Measurements from ENCODE around the gene INF2. TPM values are rescaled to one million over a fixed set of nuclear protein-coding genes. Genes with fewer than 3 reads are reported as not detected.
A peak's percentile ranks its signal among the peaks of the same experiment; 100 is the strongest.

Gene INF2
- total and polyA plus RNA-seq, 9 of the 15 experiments (the other 6 are each of a cell fraction or from before 2014, with no cell fraction given): 0.56 to 31.3 (median 7.8) TPM

DNA sequence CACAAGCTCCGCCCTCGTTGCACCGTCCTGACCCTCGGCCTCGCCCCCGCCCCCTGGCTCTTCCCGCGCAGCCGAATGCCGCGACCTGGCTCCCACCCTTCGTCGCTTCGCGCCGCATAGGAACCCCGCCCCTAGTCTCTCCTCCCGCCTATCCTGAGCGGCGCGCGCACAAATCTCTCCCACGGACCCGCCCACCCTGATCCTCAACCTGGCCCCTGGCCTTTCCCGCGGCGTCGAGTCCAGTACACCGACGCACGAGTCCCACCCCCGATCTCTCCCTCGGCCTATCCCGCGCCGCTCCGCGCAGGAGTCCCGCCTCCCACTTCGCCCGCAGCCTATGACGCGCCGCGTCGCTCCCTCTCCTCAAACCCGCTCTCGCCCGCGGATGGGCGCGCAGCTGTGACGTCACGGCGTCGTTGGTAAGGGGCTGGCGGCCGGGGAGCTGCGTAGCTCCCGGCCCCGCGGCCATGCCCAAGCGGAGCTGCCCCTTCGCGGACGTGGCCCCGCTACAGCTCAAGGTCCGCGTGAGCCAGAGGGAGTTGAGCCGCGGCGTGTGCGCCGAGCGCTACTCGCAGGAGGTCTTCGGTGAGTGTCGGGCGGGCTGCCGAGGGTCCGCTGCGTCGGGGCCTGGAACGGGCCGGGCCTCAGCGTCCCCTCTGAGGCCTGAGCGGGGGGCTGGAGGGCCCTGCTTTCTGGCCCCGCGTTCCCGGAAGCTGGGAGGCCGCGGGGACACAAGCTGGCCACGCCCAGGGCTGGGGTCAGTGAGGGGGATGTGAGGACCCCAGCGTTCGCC is 63.5 kb downstream of the INF2 start, which contains the start of gene SIVA1 (continued):
- TF ChIP-seq ZBTB7A (IDR thresholded peaks at IDR 0.05; ENCODE audit: borderline replicate concordance, control insufficient read depth, low read depth, low read length) (no peak; the same call in 1 of the 2 replicates), ZNF12 (CRISPR knock-in tag; IDR thresholded peaks at IDR 0.05) (no peak), DIDO1 (tag; IDR thresholded peaks at IDR 0.05; ENCODE audit: low read depth) (no peak), ZNF347 (CRISPR knock-in tag; IDR thresholded peaks at IDR 0.05; ENCODE audit: low read depth) (no peak), ASH1L (IDR thresholded peaks at IDR 0.05; ENCODE audit: borderline replicate concordance, low read depth, partially characterized antibody) (peak; percentile 74), ZNF57 (CRISPR knock-in tag; IDR thresholded peaks at IDR 0.05) (no peak), RBM22 (IDR thresholded peaks at IDR 0.05; ENCODE audit: low read depth, low read length, poor library complexity, severe bottlenecking) (no peak), KDM2B (CRISPR knock-in tag; IDR thresholded peaks at IDR 0.05) (no peak), NR2C1 (IDR thresholded peaks at IDR 0.05) (peak; percentile 28; the same call in 1 of the 2 replicates), NR2C1 (tag; IDR thresholded peaks at IDR 0.05) (peak; percentile 43), ZNF224 (CRISPR knock-in tag; IDR thresholded peaks at IDR 0.05) (no peak), WHSC1 (IDR thresholded peaks at IDR 0.05; ENCODE audit: low read length) (no peak), NCOA2 (IDR thresholded peaks at IDR 0.05; ENCODE audit: partially characterized antibody in 2 of 2) (no peak), ZNF778 (CRISPR knock-in tag; IDR thresholded peaks at IDR 0.05) (no peak), MTA1 (IDR thresholded peaks at IDR 0.05; ENCODE audit: borderline replicate concordance) (peak; percentile 97), PHTF2 (CRISPR knock-in tag; IDR thresholded peaks at IDR 0.05) (no peak), RBM34 (IDR thresholded peaks at IDR 0.05; ENCODE audit: borderline replicate concordance, insufficient read depth, low read length) (0 out of 2 replicates have a peak, but pooled peaks have one; percentile 78)
- TF ChIP-seq, protein P1, sequence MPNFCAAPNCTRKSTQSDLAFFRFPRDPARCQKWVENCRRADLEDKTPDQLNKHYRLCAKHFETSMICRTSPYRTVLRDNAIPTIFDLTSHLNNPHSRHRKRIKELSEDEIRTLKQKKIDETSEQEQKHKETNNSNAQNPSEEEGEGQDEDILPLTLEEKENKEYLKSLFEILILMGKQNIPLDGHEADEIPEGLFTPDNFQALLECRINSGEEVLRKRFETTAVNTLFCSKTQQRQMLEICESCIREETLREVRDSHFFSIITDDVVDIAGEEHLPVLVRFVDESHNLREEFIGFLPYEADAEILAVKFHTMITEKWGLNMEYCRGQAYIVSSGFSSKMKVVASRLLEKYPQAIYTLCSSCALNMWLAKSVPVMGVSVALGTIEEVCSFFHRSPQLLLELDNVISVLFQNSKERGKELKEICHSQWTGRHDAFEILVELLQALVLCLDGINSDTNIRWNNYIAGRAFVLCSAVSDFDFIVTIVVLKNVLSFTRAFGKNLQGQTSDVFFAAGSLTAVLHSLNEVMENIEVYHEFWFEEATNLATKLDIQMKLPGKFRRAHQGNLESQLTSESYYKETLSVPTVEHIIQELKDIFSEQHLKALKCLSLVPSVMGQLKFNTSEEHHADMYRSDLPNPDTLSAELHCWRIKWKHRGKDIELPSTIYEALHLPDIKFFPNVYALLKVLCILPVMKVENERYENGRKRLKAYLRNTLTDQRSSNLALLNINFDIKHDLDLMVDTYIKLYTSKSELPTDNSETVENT (CRISPR knock-in tag; IDR thresholded peaks at IDR 0.05): no peak
- TF ChIP-seq, protein P2, sequence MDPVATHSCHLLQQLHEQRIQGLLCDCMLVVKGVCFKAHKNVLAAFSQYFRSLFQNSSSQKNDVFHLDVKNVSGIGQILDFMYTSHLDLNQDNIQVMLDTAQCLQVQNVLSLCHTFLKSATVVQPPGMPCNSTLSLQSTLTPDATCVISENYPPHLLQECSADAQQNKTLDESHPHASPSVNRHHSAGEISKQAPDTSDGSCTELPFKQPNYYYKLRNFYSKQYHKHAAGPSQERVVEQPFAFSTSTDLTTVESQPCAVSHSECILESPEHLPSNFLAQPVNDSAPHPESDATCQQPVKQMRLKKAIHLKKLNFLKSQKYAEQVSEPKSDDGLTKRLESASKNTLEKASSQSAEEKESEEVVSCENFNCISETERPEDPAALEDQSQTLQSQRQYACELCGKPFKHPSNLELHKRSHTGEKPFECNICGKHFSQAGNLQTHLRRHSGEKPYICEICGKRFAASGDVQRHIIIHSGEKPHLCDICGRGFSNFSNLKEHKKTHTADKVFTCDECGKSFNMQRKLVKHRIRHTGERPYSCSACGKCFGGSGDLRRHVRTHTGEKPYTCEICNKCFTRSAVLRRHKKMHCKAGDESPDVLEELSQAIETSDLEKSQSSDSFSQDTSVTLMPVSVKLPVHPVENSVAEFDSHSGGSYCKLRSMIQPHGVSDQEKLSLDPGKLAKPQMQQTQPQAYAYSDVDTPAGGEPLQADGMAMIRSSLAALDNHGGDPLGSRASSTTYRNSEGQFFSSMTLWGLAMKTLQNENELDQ (CRISPR knock-in tag; IDR thresholded peaks at IDR 0.05; ENCODE audit: borderline replicate concordance): no peak
- TF ChIP-seq, protein P3, sequence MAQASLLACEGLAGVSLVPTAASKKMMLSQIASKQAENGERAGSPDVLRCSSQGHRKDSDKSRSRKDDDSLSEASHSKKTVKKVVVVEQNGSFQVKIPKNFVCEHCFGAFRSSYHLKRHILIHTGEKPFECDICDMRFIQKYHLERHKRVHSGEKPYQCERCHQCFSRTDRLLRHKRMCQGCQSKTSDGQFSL (CRISPR knock-in tag; IDR thresholded peaks at IDR 0.05): no peak
- TF ChIP-seq, protein P3 (tag; IDR thresholded peaks at IDR 0.05): no peak
- TF ChIP-seq, protein P4, sequence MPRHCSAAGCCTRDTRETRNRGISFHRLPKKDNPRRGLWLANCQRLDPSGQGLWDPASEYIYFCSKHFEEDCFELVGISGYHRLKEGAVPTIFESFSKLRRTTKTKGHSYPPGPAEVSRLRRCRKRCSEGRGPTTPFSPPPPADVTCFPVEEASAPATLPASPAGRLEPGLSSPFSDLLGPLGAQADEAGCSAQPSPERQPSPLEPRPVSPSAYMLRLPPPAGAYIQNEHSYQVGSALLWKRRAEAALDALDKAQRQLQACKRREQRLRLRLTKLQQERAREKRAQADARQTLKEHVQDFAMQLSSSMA (CRISPR knock-in tag; IDR thresholded peaks at IDR 0.05): no peak

Data from K562 (cell line).